HG02623 (cell line): ENCODE results near the gene HNRNPA3.
A peak's percentile ranks its signal among the peaks of the same experiment; 100 is the strongest.
"Not testable (repeated sequence)": the region's sequence is repeated elsewhere in the genome, so short reads cannot be mapped to it uniquely, and the experiment has no call there.

ENCODE experiments used
- ATAC-seq: cut with Tn5 transposase; IDR thresholded peaks from one replicate; pipeline ENCODE4 v1.9.1; 2021; ENCODE audit warnings: moderate library complexity; ENCODE audit not compliant: unreplicated experiment

HNRNPA3 gene

DNA sequence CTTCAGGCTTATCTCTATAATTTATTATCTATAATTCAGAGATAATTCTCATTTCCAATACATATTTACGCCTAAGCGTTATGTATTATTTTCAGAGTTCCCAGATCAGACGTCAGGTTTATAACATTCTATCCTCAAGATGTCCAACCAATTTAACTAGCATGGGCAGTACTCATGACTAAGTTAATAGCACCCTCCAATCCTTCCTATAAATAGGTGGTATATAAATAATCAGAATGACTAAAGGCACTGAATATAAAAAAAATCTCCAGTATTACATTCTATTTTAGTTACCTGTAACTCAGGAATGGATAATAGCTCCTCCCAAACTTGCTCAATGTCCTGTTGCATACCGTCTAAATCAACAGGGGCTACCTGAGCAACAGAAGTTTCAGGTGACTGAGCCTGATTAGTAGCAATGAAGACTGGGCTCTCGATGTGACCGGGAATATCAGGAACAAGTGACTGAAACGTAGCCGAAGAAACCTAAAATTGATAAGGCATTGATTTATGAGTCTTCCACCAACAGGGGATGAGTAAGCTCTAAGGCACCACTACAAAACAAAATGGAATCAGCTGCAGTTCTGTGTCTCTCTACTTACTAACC is 19.6 kb downstream of the HNRNPA3 start:
- ATAC-seq = no peak

DNA sequence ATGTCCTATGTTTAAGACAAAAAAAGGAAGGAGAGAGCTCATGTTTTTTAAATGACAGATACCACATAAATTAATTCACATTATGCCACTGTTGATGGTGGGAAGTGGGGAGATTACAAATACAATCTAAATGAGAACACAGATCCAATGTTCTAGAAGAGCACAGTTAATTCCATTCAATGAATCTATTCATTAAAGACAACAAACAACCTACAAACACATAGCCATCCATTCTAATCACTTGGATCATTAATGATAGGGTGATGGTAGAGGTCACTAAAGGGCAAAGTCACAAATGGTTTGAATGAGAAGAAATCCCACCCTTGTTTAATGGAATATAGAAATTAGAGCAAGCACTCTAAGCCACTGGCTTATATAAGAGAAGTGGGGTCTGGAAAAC is 21.7 kb downstream of the HNRNPA3 start:
- ATAC-seq = no peak

GRCh38 chr2:177235855-177236437 is 23.4 kb downstream of the HNRNPA3 start:
- no peak for ATAC-seq

DNA sequence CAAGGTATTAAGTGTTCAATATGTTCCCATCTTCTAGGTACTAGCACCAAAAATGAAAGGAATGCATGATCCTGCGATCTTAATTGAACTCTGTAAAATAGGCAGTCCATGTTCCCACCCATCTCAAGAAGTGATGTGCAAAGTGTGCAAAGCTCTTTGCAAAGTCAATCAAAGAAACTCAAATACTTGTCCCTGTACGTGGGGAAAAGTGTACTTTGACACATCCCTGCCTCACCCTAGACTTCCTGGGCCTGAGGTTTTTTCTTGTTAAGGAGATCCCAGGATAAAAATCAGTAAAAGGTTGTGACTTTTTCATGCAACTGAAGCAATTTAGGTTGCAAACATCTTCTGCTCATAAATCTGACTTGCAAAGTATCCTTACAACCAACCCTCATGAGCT is 25.3 kb downstream of the HNRNPA3 start:
- ATAC-seq = no peak

DNA sequence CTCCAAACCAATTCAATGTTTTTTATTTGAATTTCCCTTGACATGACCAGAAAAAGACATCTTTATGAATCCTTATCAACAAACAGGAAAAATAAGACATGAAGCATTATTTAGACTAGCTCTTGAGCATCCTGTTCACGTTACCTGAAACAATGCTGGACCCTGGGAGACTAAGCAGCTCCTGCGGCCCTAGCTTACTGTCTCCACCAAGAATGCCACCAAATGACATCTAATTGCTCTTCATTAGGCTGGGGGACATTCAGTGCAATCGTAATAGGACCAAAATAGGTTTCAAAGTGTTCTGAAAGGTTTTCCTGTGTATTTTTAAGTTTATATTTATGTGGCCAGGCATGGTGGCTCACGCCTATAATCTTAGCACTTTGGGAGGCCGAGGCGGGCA is 26.5 kb downstream of the HNRNPA3 start:
- ATAC-seq = no peak

- peak; percentile 47 for ATAC-seq
These were observed 27.5 kb downstream of the HNRNPA3 start for GRCh38 chr2:177239932-177240630.

DNA sequence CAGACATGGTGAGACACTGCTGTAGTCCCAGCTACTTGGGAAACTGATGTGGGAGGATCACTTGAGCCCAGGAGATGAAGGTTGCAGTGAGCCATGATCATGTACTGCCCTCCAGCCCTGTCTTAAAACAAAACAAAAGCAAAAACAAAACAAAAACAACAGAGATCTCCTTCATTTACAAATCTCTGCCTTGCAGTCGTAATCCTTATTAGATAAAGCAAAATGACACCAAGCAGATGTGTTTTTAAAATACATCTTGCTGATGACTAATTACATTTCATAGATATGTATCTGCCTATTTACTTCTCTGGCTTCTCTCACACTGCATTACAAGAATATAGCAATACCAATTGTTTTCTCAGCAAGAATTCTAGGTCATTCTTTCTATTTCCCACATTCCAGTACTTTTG is 29.1 kb downstream of the HNRNPA3 start:
- no peak for ATAC-seq

DNA sequence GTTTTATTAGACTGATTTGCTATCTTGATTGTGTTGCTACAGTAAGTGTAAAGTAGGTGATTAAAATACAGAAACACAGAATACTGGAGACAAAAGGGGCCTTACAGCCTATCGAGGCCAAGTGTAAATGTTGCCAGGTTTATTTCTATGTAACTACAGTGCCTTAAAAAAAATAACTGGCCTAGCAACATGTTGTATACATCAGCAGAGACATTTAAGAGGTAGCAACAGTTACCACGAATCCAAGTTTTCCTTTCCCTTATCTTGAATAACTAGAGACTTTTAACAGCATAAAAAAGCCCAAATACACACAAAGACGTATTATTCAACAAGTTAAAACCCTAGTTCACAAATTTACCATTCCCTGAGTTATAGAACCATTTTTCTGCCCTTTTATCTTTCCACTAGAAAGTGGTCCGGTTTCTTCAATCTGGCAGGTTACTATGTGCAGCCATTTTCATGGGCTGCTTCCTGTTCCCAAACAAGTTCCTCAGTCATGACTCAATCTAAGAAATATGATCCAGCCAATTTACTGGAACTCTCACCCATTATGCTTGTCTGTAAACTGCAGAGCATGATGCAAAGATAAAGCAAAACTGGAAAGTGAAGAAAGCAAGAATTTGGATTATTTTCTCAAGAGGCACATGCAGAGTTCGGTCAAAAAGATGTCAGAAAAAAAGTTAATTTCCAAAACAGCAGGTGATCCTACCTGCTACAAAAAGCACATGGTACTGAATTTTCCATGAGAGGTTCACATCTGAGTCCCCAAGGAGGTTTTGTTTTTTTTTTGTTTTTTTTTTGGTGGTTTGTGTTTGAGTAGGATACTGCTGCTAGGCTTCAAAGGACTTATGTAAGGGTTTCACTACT is 29.8 kb downstream of the HNRNPA3 start:
- ATAC-seq = no peak

DNA sequence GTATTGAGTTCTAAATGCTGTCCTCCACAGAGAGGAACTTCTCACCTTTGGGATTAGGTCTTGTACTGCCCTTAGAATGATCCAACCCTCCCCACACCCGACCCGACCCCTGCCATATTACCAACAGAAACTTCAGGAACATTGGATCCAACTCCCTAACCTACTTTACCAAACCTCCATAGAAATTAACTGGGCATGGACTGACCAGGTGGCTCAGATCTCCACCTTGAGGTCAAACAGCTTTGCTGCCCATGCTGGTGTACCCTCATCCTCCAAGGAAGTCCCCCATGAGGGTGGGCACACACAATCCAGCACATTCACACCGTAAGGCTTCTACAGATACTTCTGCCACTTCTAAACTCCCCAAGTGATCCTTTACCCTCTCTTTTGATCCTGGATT is 30.5 kb downstream of the HNRNPA3 start:
- ATAC-seq = no peak

- ATAC-seq = no peak
These were observed 30.9 kb downstream of the HNRNPA3 start for GRCh38 chr2:177243476-177243875.

- ATAC-seq = no peak
These were observed 31.7 kb downstream of the HNRNPA3 start for GRCh38 chr2:177244244-177244771.

GRCh38 chr2:177245010-177245422 is 32.4 kb downstream of the HNRNPA3 start:
- ATAC-seq = no peak

GRCh38 chr2:177246000-177246399 is 33.4 kb downstream of the HNRNPA3 start:
- ATAC-seq = no peak

- not testable (repeated sequence) for ATAC-seq
These were observed 34.0 kb downstream of the HNRNPA3 start for GRCh38 chr2:177246523-177247030.

GRCh38 chr2:177247693-177248262 is 35.2 kb downstream of the HNRNPA3 start:
- ATAC-seq = no peak

DNA sequence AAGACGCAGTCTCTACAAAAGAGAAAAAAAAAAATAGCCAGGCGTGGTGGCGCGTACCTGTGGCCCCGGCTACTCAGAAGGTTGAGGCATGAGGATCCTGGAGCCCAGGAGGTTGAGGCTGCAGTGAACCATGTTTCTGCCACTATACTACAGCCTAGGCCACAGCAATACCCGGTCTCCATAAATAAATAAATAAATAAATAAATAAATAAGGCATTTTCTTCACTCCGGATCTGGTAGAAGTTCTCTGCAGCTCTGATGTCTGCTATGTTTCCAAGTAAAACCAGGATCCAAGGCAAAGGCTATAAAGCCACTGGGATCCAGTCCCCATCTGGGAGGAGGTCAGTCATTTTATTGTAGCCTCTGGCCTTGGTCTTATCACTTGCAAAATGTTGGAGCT is 36.4 kb downstream of the HNRNPA3 start:
- ATAC-seq = no peak

DNA sequence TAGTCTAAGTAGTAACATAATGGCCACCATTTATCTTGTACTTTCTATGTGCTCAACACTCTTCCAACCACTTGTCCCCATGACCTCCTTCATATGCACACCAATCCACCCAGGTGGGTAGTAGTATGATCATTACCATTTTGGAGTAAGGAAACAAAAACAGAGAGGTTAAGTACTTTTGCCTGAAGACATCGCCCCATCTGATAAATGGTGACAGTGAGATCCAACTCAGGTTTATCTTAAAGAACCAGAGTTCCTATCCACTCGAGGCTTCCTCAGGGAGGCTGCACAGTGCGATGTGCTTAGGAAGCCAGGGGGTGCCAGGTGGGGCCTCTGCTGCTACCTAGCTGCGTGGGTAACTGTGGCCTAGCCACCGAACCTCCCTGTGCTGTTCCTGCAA is 37.9 kb downstream of the HNRNPA3 start:
- ATAC-seq = no peak

DNA sequence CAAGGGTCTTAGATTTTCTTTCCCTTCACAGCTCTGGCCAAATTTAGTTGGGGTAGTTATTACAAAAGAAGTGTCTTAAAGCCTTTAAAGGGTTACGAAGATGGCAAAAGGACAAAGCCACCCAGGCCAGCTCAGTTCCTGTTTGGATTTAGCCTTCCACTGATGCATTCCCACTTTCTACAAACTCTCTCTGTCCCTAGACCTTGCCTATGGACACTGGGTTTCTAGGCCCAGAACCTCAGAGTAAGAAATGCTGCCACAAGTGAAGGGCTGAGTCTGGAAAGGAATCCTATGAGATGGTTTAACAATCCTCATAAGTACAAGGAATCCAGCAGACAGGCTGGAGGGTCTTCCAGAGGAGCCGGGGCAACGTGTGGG is 38.6 kb downstream of the HNRNPA3 start:
- ATAC-seq = no peak

DNA sequence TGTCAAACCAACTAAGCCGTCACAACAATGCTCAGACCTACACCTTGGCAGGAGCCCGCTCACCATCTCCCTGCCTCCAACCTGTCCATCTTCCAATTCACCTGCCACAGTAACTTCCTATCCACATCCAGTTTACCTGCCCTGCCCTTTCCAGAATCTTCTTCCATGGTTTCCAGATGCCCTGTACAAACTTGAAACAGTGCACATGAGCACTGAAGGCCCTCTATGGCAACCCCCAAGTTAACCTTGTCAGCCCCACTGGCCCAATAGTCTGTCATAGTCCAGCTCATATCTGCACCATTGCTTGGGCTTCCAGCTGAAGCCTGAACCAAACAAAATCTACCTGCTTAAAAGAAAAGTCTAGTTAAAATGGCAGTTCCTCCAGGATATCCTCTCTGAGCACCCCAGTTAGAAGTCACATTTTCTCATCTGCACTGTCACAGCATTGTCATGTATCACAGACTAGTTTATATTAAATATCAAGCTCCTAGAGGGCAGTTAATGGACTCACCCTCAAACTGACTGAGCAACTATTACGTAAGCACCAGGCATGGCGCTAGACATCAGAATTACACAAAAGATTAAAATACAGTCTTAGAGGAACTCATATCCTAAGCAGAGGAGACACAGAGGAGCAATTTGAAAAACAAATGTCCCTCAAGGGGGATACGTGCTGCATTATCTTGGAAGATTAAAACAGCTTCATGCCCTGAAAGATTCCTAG is 40.4 kb downstream of the HNRNPA3 start:
- no peak for ATAC-seq

DNA sequence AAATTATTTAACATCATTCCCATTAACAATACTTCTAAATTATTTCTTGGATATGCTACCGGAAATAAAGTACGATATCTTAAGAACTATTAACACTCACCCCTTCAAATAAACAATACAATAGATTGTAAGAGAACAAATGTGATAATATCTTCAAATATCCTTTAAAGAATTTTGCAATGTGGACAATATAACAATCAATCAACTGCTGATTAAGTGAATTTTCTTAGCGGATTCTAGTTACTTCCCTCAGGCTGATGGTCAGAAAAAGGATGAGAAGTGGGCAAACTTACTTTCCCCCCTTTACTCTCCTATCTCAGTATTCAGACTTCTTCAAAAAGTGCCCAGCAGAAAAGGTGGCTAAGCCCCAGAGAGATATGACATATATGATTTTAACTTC is 41.1 kb downstream of the HNRNPA3 start:
- ATAC-seq = no peak
